Measurements from ENCODE around the gene HSPB9. TPM values are rescaled to one million over a fixed set of nuclear protein-coding genes. Genes with fewer than 3 reads are reported as not detected.
A peak's percentile ranks its signal among the peaks of the same experiment; 100 is the strongest.

HSPB9 gene
- total and polyA plus RNA-seq, 10 of the 15 experiments (the other 5 are each of a cell fraction or from before 2014, with no cell fraction given): 0.04 to 0.40 (median 0.11) TPM; not detected in 7

DNA sequence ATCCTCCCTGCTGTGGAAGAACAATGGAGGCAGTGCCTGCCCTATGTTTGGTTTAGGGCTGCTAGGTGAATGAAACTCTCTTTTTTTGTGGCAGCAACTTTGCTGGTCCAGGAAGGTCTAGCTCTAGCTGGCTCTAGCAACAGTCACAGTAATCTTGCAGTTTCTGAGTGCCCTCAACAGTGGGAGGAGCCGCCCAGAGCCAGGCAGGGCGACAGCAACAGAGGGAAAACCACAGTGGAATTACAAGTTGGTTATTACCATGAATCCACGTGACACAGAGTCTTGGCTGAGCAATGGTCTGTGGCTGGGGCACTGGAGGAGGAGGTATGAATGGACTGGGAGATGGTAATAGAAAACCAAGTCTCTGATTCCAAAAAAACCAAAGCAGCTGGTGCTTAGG, 10.3 kb downstream of the HSPB9 start:
- no peaks in the 10 kb centered on the region for H3K27me3 ChIP-seq (replicated peaks in 1 of 2; ENCODE audit: control insufficient read depth in 2 of 2, insufficient read depth in 2 of 2, low read length in 1 of 2)
- peak overlapping the region; percentile 17; the same call in 1 of the 2 replicates for H3K4me2 ChIP-seq (ENCODE audit: control insufficient read depth, insufficient read depth)
- peaks cover 25% of the 10 kb centered on the region for H3K4me1 ChIP-seq (ENCODE audit: control insufficient read depth, insufficient read depth, low read length)
- ATAC-seq (peak; percentile 57), DNase-seq (ENCODE audit: low read depth, low spot score) (no peak), FAIRE-seq (no peak)
- no peak overlapping the region for H2AFZ ChIP-seq (ENCODE audit: control insufficient read depth, low read depth, low read length)
- CTCF ChIA-PET: interaction anchor here (1.3 to 4.3 kb wide), 5 partner anchors 14 to 169 kb away, joined by 4 to 31 read pairs (median 5); partner anchors contain the start of gene KCNH4
- H3K27ac ChIP-seq (ENCODE audit: control insufficient read depth, insufficient read depth): no peak overlapping the region
- intact Hi-C loops (cut with micrococcal nuclease; ENCODE audit: unreplicated experiment) (no loop called here), in situ Hi-C loops (cut with MboI) (no loop called here)
- H3K9ac ChIP-seq (ENCODE audit: control insufficient read depth, insufficient read depth, low read length): no peak overlapping the region
- H3K36me3 ChIP-seq (ENCODE audit: control insufficient read depth in 2 of 2, insufficient read depth in 2 of 2, low read length in 1 of 2): peaks cover 26 to 34% of the 10 kb centered on the region in 2 experiments
- WGBS (ENCODE audit: insufficient coverage, insufficient replicate concordance, low lambda C conversion rate, missing lambda C conversion rate): 14% methylated on average over 3 of the region's 3 CpGs
- peaks cover 32% of the 10 kb centered on the region for H3K79me2 ChIP-seq (ENCODE audit: control insufficient read depth, insufficient read depth, low read length)
- TF ChIP-seq BHLHE40 (IDR thresholded peaks at IDR 0.05; ENCODE audit: borderline replicate concordance in 1 of 2, low read depth in 2 of 2, low read length in 1 of 2) (peak in 1 of 2 experiments; percentile 4; a peak in 1 of 4 replicates), RAD21 (IDR thresholded peaks at IDR 0.05; ENCODE audit: insufficient read depth, low read depth, low read length) (no peak)
- POLR2A ChIA-PET: interaction anchor here (0.6 to 1.5 kb wide), 4 partner anchors 12 to 109 kb away, joined by 3 to 6 read pairs (median 4); partner anchors contain the start of genes GHDC and KAT2A
- no TSS peak for BruUV-seq (replicated peaks)
- H4K20me1 ChIP-seq (ENCODE audit: control insufficient read depth, insufficient read depth): peaks cover 22% of the 10 kb centered on the region; the same call in 1 of the 2 replicates
- RAD21 ChIA-PET (ENCODE audit: unreplicated experiment): interaction anchor here (1.6 kb wide), 1 partner anchor 47 kb away, joined by 3 read pairs; no protein-coding TSS in a partner anchor
- SMC1A ChIA-PET (ENCODE audit: uncharacterized antibody, unreplicated experiment): interaction anchor here (1.0 to 1.4 kb wide), 4 partner anchors 17 to 49 kb away, joined by 3 to 4 read pairs (median 4); partner anchors contain the start of gene KCNH4
- no peaks in the 10 kb centered on the region for H3K9me3 ChIP-seq (replicated peaks; ENCODE audit: control insufficient read depth, insufficient read depth, low read length)
- H3K4me3 ChIP-seq: no peak overlapping the region

DNA sequence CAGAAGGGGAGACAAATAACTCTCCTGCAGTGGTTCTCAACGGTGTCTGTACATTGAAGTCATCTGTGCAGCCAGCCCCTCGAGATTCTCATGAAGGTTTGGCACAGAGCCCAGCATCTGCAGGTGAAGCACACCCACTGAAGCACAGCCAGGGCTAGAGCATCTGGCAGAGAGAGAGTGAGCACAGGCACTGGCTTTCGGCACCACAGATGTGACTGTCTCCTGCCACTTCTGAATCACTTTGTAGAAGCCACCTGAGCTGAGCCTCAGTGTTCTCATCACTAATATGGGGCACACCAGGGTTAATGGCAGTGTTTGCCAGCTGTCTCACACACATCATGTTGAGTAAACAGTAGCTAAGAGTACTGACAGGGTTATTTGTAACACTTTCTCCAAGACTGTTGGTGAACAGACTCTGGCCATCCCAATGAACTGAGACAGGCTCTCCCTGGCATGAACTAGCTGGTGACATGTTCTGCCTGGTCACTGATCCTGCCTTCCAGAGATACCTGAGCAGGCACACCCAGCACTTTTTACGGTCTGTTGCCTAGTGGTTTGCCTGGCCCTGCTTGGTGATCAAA, 10.9 kb downstream of the HSPB9 start:
- SMC1A ChIA-PET (ENCODE audit: uncharacterized antibody, unreplicated experiment): interaction anchor here (1.1 to 1.9 kb wide), 3 partner anchors 10 to 48 kb away, joined by 3 to 5 read pairs (median 3); partner anchors contain the start of gene KCNH4
- Histone ChIP-seq H2AFZ (ENCODE audit: control insufficient read depth, low read depth, low read length) (no peak overlapping the region), H3K4me2 (ENCODE audit: control insufficient read depth, insufficient read depth) (peak overlapping the region; percentile 41; the same call in 1 of the 2 replicates), H3K4me3 (no peak overlapping the region), H3K36me3 (ENCODE audit: control insufficient read depth in 2 of 2, insufficient read depth in 2 of 2, low read length in 1 of 2) (peaks cover 21 to 29% of the 10 kb centered on the region in 2 experiments; a peak in 3 of 4 replicates), H3K79me2 (ENCODE audit: control insufficient read depth, insufficient read depth, low read length) (peaks cover 36% of the 10 kb centered on the region), H3K27ac (ENCODE audit: control insufficient read depth, insufficient read depth) (no peak overlapping the region), H3K9me3 (replicated peaks; ENCODE audit: control insufficient read depth, insufficient read depth, low read length) (no peaks in the 10 kb centered on the region), H3K9ac (ENCODE audit: control insufficient read depth, insufficient read depth, low read length) (no peak overlapping the region), H4K20me1 (ENCODE audit: control insufficient read depth, insufficient read depth) (peaks cover 22% of the 10 kb centered on the region; the same call in 1 of the 2 replicates), H3K4me1 (ENCODE audit: control insufficient read depth, insufficient read depth, low read length) (peaks cover 25% of the 10 kb centered on the region), H3K27me3 (replicated peaks in 1 of 2; ENCODE audit: control insufficient read depth in 2 of 2, insufficient read depth in 2 of 2, low read length in 1 of 2) (no peaks in the 10 kb centered on the region)
- in situ Hi-C loops (cut with MboI) (no loop called here), intact Hi-C loops (cut with micrococcal nuclease; ENCODE audit: unreplicated experiment) (no loop called here)
- FAIRE-seq: peak; percentile 68
- RAD21 ChIA-PET (ENCODE audit: unreplicated experiment): interaction anchor here (1.6 kb wide), 1 partner anchor 47 kb away, joined by 3 read pairs; no protein-coding TSS in a partner anchor
- no TSS peak for BruUV-seq (replicated peaks)
- CTCF ChIA-PET: interaction anchor here (1.3 to 2.4 kb wide), 5 partner anchors 11 to 170 kb away, joined by 4 to 12 read pairs (median 5); partner anchors contain the start of gene KCNH4
- POLR2A ChIA-PET: interaction anchor here (0.6 to 1.3 kb wide), 6 partner anchors 9 to 115 kb away, joined by 3 to 6 read pairs (median 3); partner anchors contain the start of gene GHDC
- DNase-seq (ENCODE audit: low read depth, low spot score): no peak
- WGBS (ENCODE audit: insufficient coverage, insufficient replicate concordance, low lambda C conversion rate, missing lambda C conversion rate): 1% methylated on average over 4 of the region's 4 CpGs
- peak; percentile 81 for ATAC-seq
- TF ChIP-seq CHD2 (IDR thresholded peaks at IDR 0.05; ENCODE audit: borderline replicate concordance, low read depth, low read length): no peak
- TF ChIP-seq TCF12 (IDR thresholded peaks at IDR 0.05; ENCODE audit: low read depth, low read length): peak; percentile 68; the same call in 1 of the 2 replicates
- TF ChIP-seq FOXM1 (IDR thresholded peaks at IDR 0.05; ENCODE audit: low read depth, low read length): no peak
- peak; percentile 76 for TF ChIP-seq TCF3 (IDR thresholded peaks at IDR 0.05; ENCODE audit: borderline replicate concordance, insufficient read depth, low read depth, low read length)
- TF ChIP-seq POLR2AphosphoS5 (IDR thresholded peaks at IDR 0.05; ENCODE audit: low read length): 0 out of 2 replicates have a peak, but pooled peaks have one; percentile 6
- peak; percentile 19; the same call in 1 of the 2 replicates for TF ChIP-seq RUNX3 (IDR thresholded peaks at IDR 0.05; ENCODE audit: low read length)
